Astrocyte of the cerebellum (primary cell): ENCODE measurements around the gene MMUT.

Experiments
- DNase-seq: peaks from one replicate; pipeline ENCODE4 v3.0.0-alpha.2; 2011; ENCODE audit warnings: low read depth
- H3K4me3 ChIP-seq: 2 replicates; pipeline ENCODE4 v1.5.1; 2011; ENCODE audit warnings: mild to moderate bottlenecking, low read depth, low read length, moderate library complexity
- in situ Hi-C: cut with HindIII; loops from 2 replicates; pipeline ENCODE4 v1.10.0; 2017; ENCODE audit warnings: low sequenced_read_pairs
- TF ChIP-seq, protein P1 (sequence below): IDR thresholded peaks from 2 replicates; pipeline ENCODE4 v1.5.1; 2012; ENCODE audit warnings: low read length, low read depth, moderate library complexity, mild to moderate bottlenecking; ENCODE audit errors: missing control alignments

MMUT gene

DNA sequence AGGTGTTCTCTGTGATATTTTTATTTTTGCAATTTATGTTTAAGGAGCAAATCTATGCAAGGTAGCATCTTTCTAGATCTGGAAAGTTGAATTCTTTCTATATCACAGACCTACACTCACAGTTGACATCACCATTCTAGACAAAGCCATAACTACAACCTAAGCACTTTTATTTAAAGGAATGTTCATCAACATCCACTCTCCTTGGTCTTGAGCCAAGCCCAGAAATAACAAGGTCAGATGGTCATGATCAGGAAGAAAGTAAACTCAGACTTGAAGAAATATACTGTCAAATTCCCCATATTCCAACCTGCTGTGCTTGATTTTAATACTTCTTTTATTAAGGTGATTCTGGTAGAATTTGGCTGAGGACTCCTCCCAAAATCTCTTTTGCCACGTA lies 32.2 kb downstream of the MMUT start:
- in situ Hi-C loops: no loop called here
- no peak overlapping the region for H3K4me3 ChIP-seq
- DNase-seq: no peak
- TF ChIP-seq, protein P1, sequence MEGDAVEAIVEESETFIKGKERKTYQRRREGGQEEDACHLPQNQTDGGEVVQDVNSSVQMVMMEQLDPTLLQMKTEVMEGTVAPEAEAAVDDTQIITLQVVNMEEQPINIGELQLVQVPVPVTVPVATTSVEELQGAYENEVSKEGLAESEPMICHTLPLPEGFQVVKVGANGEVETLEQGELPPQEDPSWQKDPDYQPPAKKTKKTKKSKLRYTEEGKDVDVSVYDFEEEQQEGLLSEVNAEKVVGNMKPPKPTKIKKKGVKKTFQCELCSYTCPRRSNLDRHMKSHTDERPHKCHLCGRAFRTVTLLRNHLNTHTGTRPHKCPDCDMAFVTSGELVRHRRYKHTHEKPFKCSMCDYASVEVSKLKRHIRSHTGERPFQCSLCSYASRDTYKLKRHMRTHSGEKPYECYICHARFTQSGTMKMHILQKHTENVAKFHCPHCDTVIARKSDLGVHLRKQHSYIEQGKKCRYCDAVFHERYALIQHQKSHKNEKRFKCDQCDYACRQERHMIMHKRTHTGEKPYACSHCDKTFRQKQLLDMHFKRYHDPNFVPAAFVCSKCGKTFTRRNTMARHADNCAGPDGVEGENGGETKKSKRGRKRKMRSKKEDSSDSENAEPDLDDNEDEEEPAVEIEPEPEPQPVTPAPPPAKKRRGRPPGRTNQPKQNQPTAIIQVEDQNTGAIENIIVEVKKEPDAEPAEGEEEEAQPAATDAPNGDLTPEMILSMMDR: no peak

DNA sequence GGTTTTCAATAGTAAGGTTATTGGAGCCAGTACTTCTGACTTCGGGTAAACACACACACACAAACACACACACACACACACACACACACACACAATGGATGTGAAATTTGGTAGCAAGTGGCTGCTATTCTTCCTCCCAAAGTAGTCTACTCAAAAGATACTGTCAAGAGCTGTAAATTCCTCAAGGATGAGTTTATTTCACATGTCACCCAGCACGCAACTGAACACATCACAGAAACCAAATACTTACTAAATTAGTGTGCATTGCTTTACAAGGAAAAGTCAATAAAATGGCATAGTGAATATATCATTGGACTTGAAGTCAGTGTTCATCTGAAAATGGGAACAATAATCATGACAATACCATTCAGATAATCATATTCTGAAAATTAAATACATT lies 32.9 kb downstream of the MMUT start:
- no peak for DNase-seq
- H3K4me3 ChIP-seq: no peak overlapping the region
- TF ChIP-seq, protein P1: no peak
- in situ Hi-C loops: no loop called here

- DNase-seq: no peak
- no peak overlapping the region for H3K4me3 ChIP-seq
- TF ChIP-seq, protein P1: no peak
- in situ Hi-C loops: no loop called here
These were observed 39.2 kb downstream of the MMUT start for GRCh38 chr6:49423817-49424216.

- TF ChIP-seq, protein P1: no peak
- DNase-seq: no peak
- H3K4me3 ChIP-seq: no peak overlapping the region
- in situ Hi-C loops: no loop called here
These were observed 46.9 kb downstream of the MMUT start for GRCh38 chr6:49416195-49416594.

DNA sequence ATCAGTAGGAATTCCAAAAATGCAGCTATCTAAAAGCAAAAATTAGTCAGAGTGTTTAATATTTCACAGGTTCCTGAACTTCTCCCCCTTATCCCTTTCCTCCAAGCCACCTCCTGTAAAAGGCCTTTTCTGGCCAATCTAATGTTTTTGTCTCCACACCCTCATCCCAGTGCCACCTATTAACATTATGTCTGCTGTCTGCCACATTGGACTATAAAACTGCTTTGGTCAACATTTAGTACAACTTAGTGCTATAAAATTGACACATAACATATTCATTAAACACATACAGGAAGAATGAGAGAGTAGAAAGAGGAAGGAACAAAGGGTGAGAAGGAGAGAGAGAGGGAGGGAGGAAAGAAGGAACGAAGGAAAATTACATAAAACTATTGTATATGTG lies 47.7 kb downstream of the MMUT start:
- DNase-seq: no peak
- in situ Hi-C loops: no loop called here
- TF ChIP-seq, protein P1: no peak
- H3K4me3 ChIP-seq: no peak overlapping the region

DNA sequence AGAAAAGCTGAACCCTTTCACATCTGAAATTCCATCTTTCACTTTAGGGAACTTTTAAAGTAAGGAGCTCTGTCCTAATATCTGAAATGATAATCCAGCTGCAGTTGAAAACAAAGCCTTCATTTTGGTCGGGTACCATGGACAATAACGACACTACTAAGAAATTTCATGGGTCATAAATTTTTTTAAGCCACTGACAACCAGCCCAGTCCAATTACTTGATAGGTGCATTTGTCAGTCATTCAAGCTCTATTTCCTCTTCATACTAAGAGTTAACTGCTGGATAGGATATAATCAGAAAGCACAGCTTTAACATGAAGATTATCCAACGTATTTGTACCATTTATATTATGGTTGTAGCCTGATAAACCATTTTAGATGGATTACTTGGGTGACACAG lies 52.5 kb downstream of the MMUT start:
- TF ChIP-seq, protein P1: no peak
- no peak overlapping the region for H3K4me3 ChIP-seq
- in situ Hi-C loops: no loop called here
- no peak for DNase-seq
